BE2C (cell line): ENCODE measurements around the gene PPP4R2.

Experiments
- DNase-seq: peaks from one replicate; pipeline ENCODE4 v3.0.0-alpha.2; 2020
- H3K27me3 ChIP-seq: fragments of 250-450 bp; sonication (Bioruptor Pico); 2 replicates; pipeline ENCODE4 v1.5.1; 2020; ENCODE audit warnings: mild to moderate bottlenecking
- H3K36me3 ChIP-seq: fragments of 250-450 bp; sonication (Bioruptor Pico); 2 replicates; pipeline ENCODE4 v1.5.1; 2020; ENCODE audit warnings: mild to moderate bottlenecking
- H3K4me1 ChIP-seq: fragments of 250-450 bp; sonication (Bioruptor Pico); 2 replicates; pipeline ENCODE4 v1.5.1; 2020
- H3K4me3 ChIP-seq: 2 replicates; pipeline ENCODE4 v1.5.1; 2011; ENCODE audit warnings: low read depth, low read length
- H3K9me3 ChIP-seq: fragments of 250-450 bp; sonication (Bioruptor Pico); 2 replicates; pipeline ENCODE4 v1.5.1; 2020
- CTCF ChIP-seq: IDR thresholded peaks from 2 replicates; pipeline ENCODE4 v1.5.1; 2012; ENCODE audit warnings: mild to moderate bottlenecking, low read depth, low read length

Gene PPP4R2

GRCh38 chr3:73030073-73030597 is 33.5 kb downstream of the PPP4R2 start:
- TF ChIP-seq CTCF, result no peak
- peaks cover 3% of the 10 kb centered on the region; the same call in 1 of the 2 replicates for H3K4me1 ChIP-seq
- H3K9me3 ChIP-seq, result no peaks in the 10 kb centered on the region
- no peaks in the 10 kb centered on the region for H3K27me3 ChIP-seq
- H3K36me3 ChIP-seq, result peaks cover 13% of the 10 kb centered on the region
- no peak for DNase-seq
- no peak overlapping the region for H3K4me3 ChIP-seq

- peaks cover 3% of the 10 kb centered on the region for H3K4me1 ChIP-seq
- no peaks in the 10 kb centered on the region for H3K9me3 ChIP-seq
- no peak for DNase-seq
- H3K4me3 ChIP-seq, result no peak overlapping the region
- peaks cover 13% of the 10 kb centered on the region for H3K36me3 ChIP-seq
- no peak for TF ChIP-seq CTCF
- H3K27me3 ChIP-seq, result no peaks in the 10 kb centered on the region
Measured at GRCh38 chr3:73031573-73032103, 35.0 kb downstream of the PPP4R2 start.

DNA sequence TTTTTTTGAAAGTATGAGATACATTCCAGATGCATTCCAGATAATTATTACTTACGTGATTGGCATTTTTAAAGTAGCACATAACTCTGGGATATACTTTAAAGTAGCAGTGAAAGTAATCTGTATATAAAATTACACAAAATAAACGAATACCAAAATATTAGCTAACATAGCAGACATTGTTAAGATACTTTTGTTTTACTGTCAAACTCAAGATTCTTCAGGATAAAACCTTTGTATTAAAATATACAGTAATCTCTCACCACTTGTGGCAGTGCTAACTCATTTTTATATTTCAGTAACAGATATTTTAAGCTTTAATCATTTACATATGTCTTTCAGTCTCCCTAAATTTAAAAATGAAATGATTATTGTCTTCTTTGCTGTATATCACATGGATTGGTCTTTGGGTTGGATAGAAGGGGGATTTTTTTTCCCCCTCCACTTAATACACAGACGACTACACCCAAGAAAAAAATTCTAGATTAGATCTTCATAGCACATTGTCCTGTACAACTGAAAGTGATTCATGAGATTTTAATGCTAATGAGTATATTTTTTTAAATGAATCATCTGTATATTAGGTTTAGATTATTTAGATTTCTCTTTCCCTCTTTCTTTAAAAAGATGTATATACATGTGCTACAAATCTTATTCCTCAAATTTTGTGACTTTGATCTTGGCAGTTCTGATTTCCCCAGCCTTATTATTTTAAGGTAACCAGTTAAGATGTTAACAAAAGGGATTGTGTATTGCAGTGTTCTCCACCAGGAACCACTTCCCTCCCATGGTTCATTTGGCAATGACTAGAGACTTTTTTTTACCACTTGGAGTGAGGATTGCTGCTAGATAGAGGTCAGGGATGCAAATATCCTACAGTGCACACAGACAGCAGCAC is 40.3 kb downstream of the PPP4R2 start:
- DNase-seq, result no peak
- Histone ChIP-seq H3K36me3 (no peaks in the 10 kb centered on the region), H3K27me3 (no peaks in the 10 kb centered on the region), H3K9me3 (no peaks in the 10 kb centered on the region), H3K4me1 (peaks cover 3% of the 10 kb centered on the region; the same call in 1 of the 2 replicates), H3K4me3 (no peak overlapping the region)
- no peak for TF ChIP-seq CTCF

GRCh38 chr3:73041537-73041936 is 44.9 kb downstream of the PPP4R2 start:
- peaks cover 3% of the 10 kb centered on the region; the same call in 1 of the 2 replicates for H3K4me1 ChIP-seq

GRCh38 chr3:73043414-73043813 is 46.8 kb downstream of the PPP4R2 start:
- Histone ChIP-seq H3K4me1 (peaks cover 3% of the 10 kb centered on the region; the same call in 1 of the 2 replicates), H3K27me3 (no peaks in the 10 kb centered on the region), H3K4me3 (no peak overlapping the region), H3K36me3 (peaks cover 7% of the 10 kb centered on the region), H3K9me3 (no peaks in the 10 kb centered on the region)
- TF ChIP-seq CTCF, result no peak
- no peak for DNase-seq

More at GRCh38 chr3:73041537-73041936, 44.9 kb downstream of the PPP4R2 start:
- no peak overlapping the region for H3K4me3 ChIP-seq
- no peaks in the 10 kb centered on the region for H3K36me3 ChIP-seq
- TF ChIP-seq CTCF, result no peak
- no peaks in the 10 kb centered on the region for H3K9me3 ChIP-seq
- no peak for DNase-seq
- no peaks in the 10 kb centered on the region for H3K27me3 ChIP-seq

DNA sequence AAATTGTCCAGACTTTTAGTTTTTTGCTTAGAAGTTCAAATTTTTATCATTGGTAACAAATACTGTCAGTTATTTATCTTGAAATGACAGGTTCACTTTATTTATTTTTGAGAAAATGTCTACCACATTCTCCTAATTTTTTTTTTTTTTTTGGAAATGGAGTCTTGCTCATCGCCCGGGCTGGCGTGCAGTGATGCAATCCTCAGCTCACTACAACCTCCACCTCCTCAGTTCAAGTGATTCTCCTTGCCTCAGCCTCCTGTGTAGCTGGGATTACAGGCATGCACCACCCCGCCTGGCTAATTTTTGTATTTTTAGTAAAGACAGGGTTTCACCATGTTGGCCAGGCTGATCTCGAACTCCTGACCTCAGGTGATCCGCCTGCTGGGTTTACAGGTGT is 48.8 kb downstream of the PPP4R2 start:
- H3K4me1 ChIP-seq, result peaks cover 3% of the 10 kb centered on the region; the same call in 1 of the 2 replicates
- H3K27me3 ChIP-seq, result no peaks in the 10 kb centered on the region
- H3K4me3 ChIP-seq, result no peak overlapping the region
- DNase-seq, result no peak
- H3K9me3 ChIP-seq, result no peaks in the 10 kb centered on the region
- H3K36me3 ChIP-seq, result peaks cover 13% of the 10 kb centered on the region
- TF ChIP-seq CTCF, result no peak
